HepG2 (cell line): Measurements from ENCODE around the gene NUDCD2. TPM values are rescaled to one million over a fixed set of nuclear protein-coding genes. Genes with fewer than 3 reads are reported as not detected.

Source experiments
- ADNP ChIP-seq: sonication (generic); formaldehyde crosslinking; IDR thresholded peaks from 2 replicates; pipeline ENCODE4 v1.4.0; 2020; ENCODE audit warnings: missing genetic modification reagents
- ATAD3A ChIP-seq: sonication (generic); formaldehyde crosslinking; IDR thresholded peaks from 2 replicates; pipeline ENCODE4 v1.4.0; 2020; ENCODE audit warnings: missing genetic modification reagents
- KLF12 ChIP-seq: sonication (generic); formaldehyde crosslinking; IDR thresholded peaks from 2 replicates; pipeline ENCODE4 v1.4.0; 2020; ENCODE audit warnings: missing genetic modification reagents, borderline replicate concordance
- PATZ1 ChIP-seq: sonication (generic); formaldehyde crosslinking; IDR thresholded peaks from 2 replicates; pipeline ENCODE4 v1.4.0; 2020; ENCODE audit warnings: missing genetic modification reagents
- PHF8 ChIP-seq: sonication (generic); formaldehyde crosslinking; IDR thresholded peaks from 2 replicates; pipeline ENCODE4 v1.5.0; 2020; ENCODE audit warnings: missing genetic modification reagents
- TOPORS ChIP-seq: sonication (generic); formaldehyde crosslinking; IDR thresholded peaks from 2 replicates; pipeline ENCODE4 v1.8.0; 2023; ENCODE audit warnings: mild to moderate bottlenecking, missing genetic modification reagents
- ZBTB7B ChIP-seq: sonication (generic); formaldehyde crosslinking; IDR thresholded peaks from 2 replicates; pipeline ENCODE4 v1.4.0; 2020; ENCODE audit warnings: missing genetic modification reagents
- ZNF17 ChIP-seq: sonication (generic); formaldehyde crosslinking; IDR thresholded peaks from 2 replicates; pipeline ENCODE4 v1.5.0; 2020; ENCODE audit warnings: mild to moderate bottlenecking, missing genetic modification reagents
- ZNF333 ChIP-seq: sonication (generic); formaldehyde crosslinking; IDR thresholded peaks from 2 replicates; pipeline ENCODE4 v1.4.0; 2020; ENCODE audit warnings: mild to moderate bottlenecking, missing genetic modification reagents, borderline replicate concordance
- ZNF350 ChIP-seq: sonication (generic); formaldehyde crosslinking; IDR thresholded peaks from 2 replicates; pipeline ENCODE4 v1.4.0; 2020; ENCODE audit warnings: mild to moderate bottlenecking, low read depth, missing genetic modification reagents, borderline replicate concordance
- ZNF557 ChIP-seq: sonication (generic); formaldehyde crosslinking; IDR thresholded peaks from 2 replicates; pipeline ENCODE4 v1.4.0; 2020; ENCODE audit warnings: missing genetic modification reagents
- ZNF577 ChIP-seq: sonication (generic); formaldehyde crosslinking; IDR thresholded peaks from 2 replicates; pipeline ENCODE4 v1.4.0; 2020; ENCODE audit warnings: mild to moderate bottlenecking, low read depth, missing genetic modification reagents, borderline replicate concordance
- ZNF616 ChIP-seq: sonication (generic); formaldehyde crosslinking; IDR thresholded peaks from 2 replicates; pipeline ENCODE4 v1.5.0; 2020; ENCODE audit warnings: low read depth, mild to moderate bottlenecking, missing genetic modification reagents
- polyA plus RNA-seq, 8 experiments: library from polyadenylated mRNA; depleted of rRNA in 3 of 8; stranded (reverse) in 7 of 8; unstranded in 1 of 8; fragments of >200 nt; fragmentation: Illumina TruSeq in 4 of 8; extraction: Trizol in 4 of 8; gene quantifications; 2 replicates each; pipeline versions ENCODE4 v1.2.1 to v1.2.3, GENCODE V29; 2011 to 2016; ENCODE audit warnings: low read depth in 4 of 8, missing spikeins in 1 of 8, mixed read lengths in 1 of 8; ENCODE audit not compliant: insufficient read depth in 1 of 8
- total RNA-seq, 5 experiments: library from RNA; depleted of rRNA; stranded (reverse); fragments of >200 nt; fragmentation: Illumina TruSeq; extraction: Trizol; gene quantifications; 2 replicates each; pipeline ENCODE4 v1.2.3, GENCODE V29; 2016; ENCODE audit warnings: low read depth in 1 of 5
- TF ChIP-seq, protein P1 (sequence below): sonication (generic); formaldehyde crosslinking; IDR thresholded peaks from 2 replicates; pipeline ENCODE4 v1.4.0; 2020; ENCODE audit warnings: missing genetic modification reagents; ENCODE audit errors: not compliant biosample characterization
- TF ChIP-seq, protein P2 (sequence below): sonication (generic); formaldehyde crosslinking; IDR thresholded peaks from 2 replicates; pipeline ENCODE4 v1.5.1; 2020; ENCODE audit warnings: mild to moderate bottlenecking, missing genetic modification reagents, moderate library complexity
- TF ChIP-seq, protein P3 (sequence below): sonication (generic); formaldehyde crosslinking; IDR thresholded peaks from 2 replicates; pipeline ENCODE4 v1.4.0; 2020; ENCODE audit warnings: missing genetic modification reagents, borderline replicate concordance

The NUDCD2 gene
- total and polyA plus RNA-seq, 2 of the 13 experiments (the other 11 are each of a cell fraction or from before 2014, with no cell fraction given) = 14.8 to 39.2 TPM

- TF ChIP-seq, protein P1, sequence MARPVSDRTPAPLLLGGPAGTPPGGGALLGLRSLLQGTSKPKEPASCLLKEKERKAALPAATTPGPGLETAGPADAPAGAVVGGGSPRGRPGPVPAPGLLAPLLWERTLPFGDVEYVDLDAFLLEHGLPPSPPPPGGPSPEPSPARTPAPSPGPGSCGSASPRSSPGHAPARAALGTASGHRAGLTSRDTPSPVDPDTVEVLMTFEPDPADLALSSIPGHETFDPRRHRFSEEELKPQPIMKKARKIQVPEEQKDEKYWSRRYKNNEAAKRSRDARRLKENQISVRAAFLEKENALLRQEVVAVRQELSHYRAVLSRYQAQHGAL (CRISPR knock-in tag) = no peak
- TF ChIP-seq, protein P2, sequence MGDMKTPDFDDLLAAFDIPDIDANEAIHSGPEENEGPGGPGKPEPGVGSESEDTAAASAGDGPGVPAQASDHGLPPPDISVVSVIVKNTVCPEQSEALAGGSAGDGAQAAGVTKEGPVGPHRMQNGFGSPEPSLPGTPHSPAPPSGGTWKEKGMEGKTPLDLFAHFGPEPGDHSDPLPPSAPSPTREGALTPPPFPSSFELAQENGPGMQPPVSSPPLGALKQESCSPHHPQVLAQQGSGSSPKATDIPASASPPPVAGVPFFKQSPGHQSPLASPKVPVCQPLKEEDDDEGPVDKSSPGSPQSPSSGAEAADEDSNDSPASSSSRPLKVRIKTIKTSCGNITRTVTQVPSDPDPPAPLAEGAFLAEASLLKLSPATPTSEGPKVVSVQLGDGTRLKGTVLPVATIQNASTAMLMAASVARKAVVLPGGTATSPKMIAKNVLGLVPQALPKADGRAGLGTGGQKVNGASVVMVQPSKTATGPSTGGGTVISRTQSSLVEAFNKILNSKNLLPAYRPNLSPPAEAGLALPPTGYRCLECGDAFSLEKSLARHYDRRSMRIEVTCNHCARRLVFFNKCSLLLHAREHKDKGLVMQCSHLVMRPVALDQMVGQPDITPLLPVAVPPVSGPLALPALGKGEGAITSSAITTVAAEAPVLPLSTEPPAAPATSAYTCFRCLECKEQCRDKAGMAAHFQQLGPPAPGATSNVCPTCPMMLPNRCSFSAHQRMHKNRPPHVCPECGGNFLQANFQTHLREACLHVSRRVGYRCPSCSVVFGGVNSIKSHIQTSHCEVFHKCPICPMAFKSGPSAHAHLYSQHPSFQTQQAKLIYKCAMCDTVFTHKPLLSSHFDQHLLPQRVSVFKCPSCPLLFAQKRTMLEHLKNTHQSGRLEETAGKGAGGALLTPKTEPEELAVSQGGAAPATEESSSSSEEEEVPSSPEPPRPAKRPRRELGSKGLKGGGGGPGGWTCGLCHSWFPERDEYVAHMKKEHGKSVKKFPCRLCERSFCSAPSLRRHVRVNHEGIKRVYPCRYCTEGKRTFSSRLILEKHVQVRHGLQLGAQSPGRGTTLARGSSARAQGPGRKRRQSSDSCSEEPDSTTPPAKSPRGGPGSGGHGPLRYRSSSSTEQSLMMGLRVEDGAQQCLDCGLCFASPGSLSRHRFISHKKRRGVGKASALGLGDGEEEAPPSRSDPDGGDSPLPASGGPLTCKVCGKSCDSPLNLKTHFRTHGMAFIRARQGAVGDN (CRISPR knock-in tag) = peak; percentile 84
- TF ChIP-seq PHF8 (peak; percentile 95), ATAD3A (CRISPR knock-in tag) (no peak), ZNF616 (CRISPR knock-in tag) (no peak; the same call in 1 of the 2 replicates), PATZ1 (peak; percentile 75), TOPORS (CRISPR knock-in tag) (no peak), ZBTB7B (CRISPR knock-in tag) (peak; percentile 83), ZNF350 (CRISPR knock-in tag) (peak; percentile 83), ZNF17 (CRISPR knock-in tag) (no peak), KLF12 (no peak; the same call in 1 of the 2 replicates), ZNF577 (CRISPR knock-in tag) (no peak), ZNF557 (CRISPR knock-in tag) (peak; percentile 36; the same call in 1 of the 2 replicates), ADNP (no peak), ZNF333 (CRISPR knock-in tag) (peak; percentile 78; the same call in 1 of the 2 replicates)
- TF ChIP-seq, protein P3, sequence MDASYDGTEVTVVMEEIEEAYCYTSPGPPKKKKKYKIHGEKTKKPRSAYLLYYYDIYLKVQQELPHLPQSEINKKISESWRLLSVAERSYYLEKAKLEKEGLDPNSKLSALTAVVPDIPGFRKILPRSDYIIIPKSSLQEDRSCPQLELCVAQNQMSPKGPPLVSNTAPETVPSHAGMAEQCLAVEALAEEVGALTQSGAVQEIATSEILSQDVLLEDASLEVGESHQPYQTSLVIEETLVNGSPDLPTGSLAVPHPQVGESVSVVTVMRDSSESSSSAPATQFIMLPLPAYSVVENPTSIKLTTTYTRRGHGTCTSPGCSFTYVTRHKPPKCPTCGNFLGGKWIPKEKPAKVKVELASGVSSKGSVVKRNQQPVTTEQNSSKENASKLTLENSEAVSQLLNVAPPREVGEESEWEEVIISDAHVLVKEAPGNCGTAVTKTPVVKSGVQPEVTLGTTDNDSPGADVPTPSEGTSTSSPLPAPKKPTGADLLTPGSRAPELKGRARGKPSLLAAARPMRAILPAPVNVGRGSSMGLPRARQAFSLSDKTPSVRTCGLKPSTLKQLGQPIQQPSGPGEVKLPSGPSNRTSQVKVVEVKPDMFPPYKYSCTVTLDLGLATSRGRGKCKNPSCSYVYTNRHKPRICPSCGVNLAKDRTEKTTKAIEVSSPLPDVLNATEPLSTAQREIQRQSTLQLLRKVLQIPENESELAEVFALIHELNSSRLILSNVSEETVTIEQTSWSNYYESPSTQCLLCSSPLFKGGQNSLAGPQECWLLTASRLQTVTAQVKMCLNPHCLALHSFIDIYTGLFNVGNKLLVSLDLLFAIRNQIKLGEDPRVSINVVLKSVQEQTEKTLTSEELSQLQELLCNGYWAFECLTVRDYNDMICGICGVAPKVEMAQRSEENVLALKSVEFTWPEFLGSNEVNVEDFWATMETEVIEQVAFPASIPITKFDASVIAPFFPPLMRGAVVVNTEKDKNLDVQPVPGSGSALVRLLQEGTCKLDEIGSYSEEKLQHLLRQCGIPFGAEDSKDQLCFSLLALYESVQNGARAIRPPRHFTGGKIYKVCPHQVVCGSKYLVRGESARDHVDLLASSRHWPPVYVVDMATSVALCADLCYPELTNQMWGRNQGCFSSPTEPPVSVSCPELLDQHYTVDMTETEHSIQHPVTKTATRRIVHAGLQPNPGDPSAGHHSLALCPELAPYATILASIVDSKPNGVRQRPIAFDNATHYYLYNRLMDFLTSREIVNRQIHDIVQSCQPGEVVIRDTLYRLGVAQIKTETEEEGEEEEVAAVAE (CRISPR knock-in tag) = peak; percentile 61; the same call in 1 of the 2 replicates
Measured at GRCh38 chr5:163505368-163506094, 45.6 kb upstream of the NUDCD2 start, which contains the start of gene MAT2B (continued).
